A549 (cell line): ENCODE data around the gene RPL22.

Source experiments
- CHD2 ChIP-seq: fragments of 150-350 bp; IDR thresholded peaks from 2 replicates; pipeline ENCODE4 v1.6.1; 2014; ENCODE audit warnings: low read length; ENCODE audit not compliant: partially characterized antibody
- EP300 ChIP-seq, 2 experiments: fragments of >200 bp; sonication (Bioruptor Twin); formaldehyde crosslinking; IDR thresholded peaks; 2 replicates in 1 of 2; 3 replicates in 1 of 2; pipeline ENCODE4 v1.6.1; 2016 to 2017
- MAFK ChIP-seq: fragments of 450-650 bp; IDR thresholded peaks from 2 replicates; pipeline ENCODE4 v1.6.1; 2014; ENCODE audit not compliant: partially characterized antibody
- NR3C1 ChIP-seq: fragments of >200 bp; sonication (Bioruptor Twin); formaldehyde crosslinking; IDR thresholded peaks from 3 replicates; pipeline ENCODE4 v1.6.1; 2017
- POLR2A ChIP-seq: IDR thresholded peaks from 2 replicates; pipeline ENCODE4 v1.6.1; 2012; ENCODE audit warnings: mild to moderate bottlenecking, low read length
- RAD21 ChIP-seq, 2 experiments: fragments of >200 bp in 1 of 2; sonication (Bioruptor Twin) in 1 of 2; formaldehyde crosslinking in 1 of 2; IDR thresholded peaks in 1 of 2; conservative IDR thresholded peaks in 1 of 2; 2 replicates in 1 of 2; 3 replicates in 1 of 2; pipeline ENCODE4 v1.6.1; 2012 to 2018; ENCODE audit warnings: inconsistent platforms in 1 of 2
- SMC3 ChIP-seq: fragments of >200 bp; sonication (Bioruptor Twin); formaldehyde crosslinking; IDR thresholded peaks from 3 replicates; pipeline ENCODE4 v1.6.1; 2018; ENCODE audit warnings: inconsistent platforms
- TF ChIP-seq, protein P1 (sequence below): fragments of >200 bp; sonication (Bioruptor Twin); formaldehyde crosslinking; IDR thresholded peaks from 3 replicates; pipeline ENCODE4 v1.5.1; 2016
- TF ChIP-seq, protein P2 (sequence below): fragments of 200-600 bp; sonication (generic); IDR thresholded peaks from 2 replicates; pipeline ENCODE4 v1.6.1; 2016; ENCODE audit warnings: antibody characterized with exemption, mild to moderate bottlenecking, moderate library complexity

- TF ChIP-seq, protein P1, sequence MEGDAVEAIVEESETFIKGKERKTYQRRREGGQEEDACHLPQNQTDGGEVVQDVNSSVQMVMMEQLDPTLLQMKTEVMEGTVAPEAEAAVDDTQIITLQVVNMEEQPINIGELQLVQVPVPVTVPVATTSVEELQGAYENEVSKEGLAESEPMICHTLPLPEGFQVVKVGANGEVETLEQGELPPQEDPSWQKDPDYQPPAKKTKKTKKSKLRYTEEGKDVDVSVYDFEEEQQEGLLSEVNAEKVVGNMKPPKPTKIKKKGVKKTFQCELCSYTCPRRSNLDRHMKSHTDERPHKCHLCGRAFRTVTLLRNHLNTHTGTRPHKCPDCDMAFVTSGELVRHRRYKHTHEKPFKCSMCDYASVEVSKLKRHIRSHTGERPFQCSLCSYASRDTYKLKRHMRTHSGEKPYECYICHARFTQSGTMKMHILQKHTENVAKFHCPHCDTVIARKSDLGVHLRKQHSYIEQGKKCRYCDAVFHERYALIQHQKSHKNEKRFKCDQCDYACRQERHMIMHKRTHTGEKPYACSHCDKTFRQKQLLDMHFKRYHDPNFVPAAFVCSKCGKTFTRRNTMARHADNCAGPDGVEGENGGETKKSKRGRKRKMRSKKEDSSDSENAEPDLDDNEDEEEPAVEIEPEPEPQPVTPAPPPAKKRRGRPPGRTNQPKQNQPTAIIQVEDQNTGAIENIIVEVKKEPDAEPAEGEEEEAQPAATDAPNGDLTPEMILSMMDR = no peak
- TF ChIP-seq CHD2 = no peak
- TF ChIP-seq NR3C1 = no peak
- no peak for TF ChIP-seq EP300 (IDR thresholded peaks at IDR 0.05)
- no peak for TF ChIP-seq SMC3
- TF ChIP-seq, protein P2, sequence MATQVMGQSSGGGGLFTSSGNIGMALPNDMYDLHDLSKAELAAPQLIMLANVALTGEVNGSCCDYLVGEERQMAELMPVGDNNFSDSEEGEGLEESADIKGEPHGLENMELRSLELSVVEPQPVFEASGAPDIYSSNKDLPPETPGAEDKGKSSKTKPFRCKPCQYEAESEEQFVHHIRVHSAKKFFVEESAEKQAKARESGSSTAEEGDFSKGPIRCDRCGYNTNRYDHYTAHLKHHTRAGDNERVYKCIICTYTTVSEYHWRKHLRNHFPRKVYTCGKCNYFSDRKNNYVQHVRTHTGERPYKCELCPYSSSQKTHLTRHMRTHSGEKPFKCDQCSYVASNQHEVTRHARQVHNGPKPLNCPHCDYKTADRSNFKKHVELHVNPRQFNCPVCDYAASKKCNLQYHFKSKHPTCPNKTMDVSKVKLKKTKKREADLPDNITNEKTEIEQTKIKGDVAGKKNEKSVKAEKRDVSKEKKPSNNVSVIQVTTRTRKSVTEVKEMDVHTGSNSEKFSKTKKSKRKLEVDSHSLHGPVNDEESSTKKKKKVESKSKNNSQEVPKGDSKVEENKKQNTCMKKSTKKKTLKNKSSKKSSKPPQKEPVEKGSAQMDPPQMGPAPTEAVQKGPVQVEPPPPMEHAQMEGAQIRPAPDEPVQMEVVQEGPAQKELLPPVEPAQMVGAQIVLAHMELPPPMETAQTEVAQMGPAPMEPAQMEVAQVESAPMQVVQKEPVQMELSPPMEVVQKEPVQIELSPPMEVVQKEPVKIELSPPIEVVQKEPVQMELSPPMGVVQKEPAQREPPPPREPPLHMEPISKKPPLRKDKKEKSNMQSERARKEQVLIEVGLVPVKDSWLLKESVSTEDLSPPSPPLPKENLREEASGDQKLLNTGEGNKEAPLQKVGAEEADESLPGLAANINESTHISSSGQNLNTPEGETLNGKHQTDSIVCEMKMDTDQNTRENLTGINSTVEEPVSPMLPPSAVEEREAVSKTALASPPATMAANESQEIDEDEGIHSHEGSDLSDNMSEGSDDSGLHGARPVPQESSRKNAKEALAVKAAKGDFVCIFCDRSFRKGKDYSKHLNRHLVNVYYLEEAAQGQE = no peak
- TF ChIP-seq RAD21 (conservative IDR thresholded peaks at IDR 0.05 in 1 of 2, IDR thresholded peaks at IDR 0.05 in 1 of 2) = no peak
- no peak for TF ChIP-seq POLR2A
- no peak for TF ChIP-seq MAFK
Measured at GRCh38 chr1:6144647-6145395, 54.6 kb downstream of the RPL22 start.
